SK-N-SH (cell line): ENCODE results near the gene DNTT. TPM values are rescaled to one million over a fixed set of nuclear protein-coding genes. Genes with fewer than 3 reads are reported as not detected.

Experiments
- CTCF ChIA-PET: fragments of 300-600, 350-600 bp; formaldehyde crosslinking; extraction: SDS; loops from one replicate; lab custom pipeline; 2021; lab: Yijun Ruan, JAX
- POLR2A ChIA-PET: fragments of 350-600 bp; sonication (Branson Sonifier 250); formaldehyde crosslinking; extraction: SDS; loops from one replicate; lab custom pipeline; 2020; ENCODE audit warnings: antibody characterized with exemption, inconsistent platforms; lab: Yijun Ruan, JAX
- DNase-seq: peaks from one replicate; pipeline ENCODE4 v3.0.0; 2012
- H2AFZ ChIP-seq: fragments of 200-600 bp; sonication (generic); 2 replicates; pipeline ENCODE4 v1.8.1; 2016; ENCODE audit warnings: antibody characterized with exemption, mild to moderate bottlenecking, low read depth
- H3F3A ChIP-seq: fragments of 200-600 bp; sonication (generic); replicated peaks from 2 replicates; pipeline ENCODE3; 2016; ENCODE audit warnings: antibody characterized with exemption, mild to moderate bottlenecking; ENCODE audit not compliant: insufficient read depth
- H3K27ac ChIP-seq, 2 experiments: fragments of 200-500 bp in 1 of 2; fragments of 200-600 bp in 1 of 2; sonication (Bioruptor generic) in 1 of 2; sonication (generic), shearing (Covaris generic) in 1 of 2; 2 replicates each; pipeline versions ENCODE4 v1.5.1 to v1.6.1; 2014 to 2016; ENCODE audit warnings: low read depth in 2 of 2, inconsistent platforms in 1 of 2, low read length in 1 of 2, mild to moderate bottlenecking in 1 of 2, mixed read lengths in 1 of 2
- H3K27me3 ChIP-seq: fragments of 200-600 bp; sonication (generic), shearing (Covaris generic); 2 replicates; pipeline ENCODE4 v1.6.1; 2016; ENCODE audit warnings: mixed run types; ENCODE audit not compliant: insufficient read depth
- H3K36me3 ChIP-seq, 2 experiments: fragments of 200-500 bp in 1 of 2; fragments of 200-600 bp in 1 of 2; sonication (Bioruptor generic) in 1 of 2; sonication (generic) in 1 of 2; replicated peaks in 1 of 2; 2 replicates each; pipeline versions ENCODE3 to v1.5.1; 2014 to 2016; ENCODE audit warnings: low read length in 1 of 2, mild to moderate bottlenecking in 1 of 2; ENCODE audit not compliant: insufficient read depth in 2 of 2, control insufficient read depth in 1 of 2
- H3K4me1 ChIP-seq, 2 experiments: fragments of 200-500 bp in 1 of 2; fragments of 200-600 bp in 1 of 2; sonication (Bioruptor generic) in 1 of 2; sonication (generic), shearing (Covaris generic) in 1 of 2; 2 replicates each; pipeline versions ENCODE4 v1.5.1 to v1.6.1; 2014 to 2016; ENCODE audit warnings: low read depth in 1 of 2, low read length in 1 of 2, mixed run types in 1 of 2; ENCODE audit not compliant: insufficient read depth in 2 of 2, control insufficient read depth in 1 of 2
- H3K4me2 ChIP-seq: fragments of 200-600 bp; sonication (generic), shearing (Covaris generic); 2 replicates; pipeline ENCODE4 v1.6.1; 2017; ENCODE audit warnings: mixed run types
- H3K4me3 ChIP-seq, 2 experiments: fragments of 200-500 bp in 1 of 2; fragments of 200-600 bp in 1 of 2; sonication (Bioruptor generic) in 1 of 2; sonication (generic), shearing (Covaris generic) in 1 of 2; 2 replicates each; pipeline versions ENCODE4 v1.5.1 to v1.8.1; 2014 to 2016; ENCODE audit warnings: low read depth in 2 of 2, inconsistent platforms in 1 of 2, low read length in 1 of 2, mild to moderate bottlenecking in 1 of 2, mixed read lengths in 1 of 2, moderate library complexity in 1 of 2
- H3K79me2 ChIP-seq: fragments of 200-600 bp; sonication (generic); 2 replicates; pipeline ENCODE4 v1.8.1; 2017; ENCODE audit warnings: mild to moderate bottlenecking; ENCODE audit not compliant: insufficient read depth
- H3K9ac ChIP-seq: fragments of 200-600 bp; sonication (generic); 2 replicates; pipeline ENCODE4 v1.6.1; 2017; ENCODE audit warnings: mixed run types
- H3K9me2 ChIP-seq: fragments of 200-600 bp; sonication (generic); 2 replicates; pipeline ENCODE4 v1.6.1; 2017; ENCODE audit warnings: mixed run types
- H3K9me3 ChIP-seq: fragments of 200-600 bp; sonication (generic); 2 replicates; pipeline ENCODE4 v1.6.1; 2017; ENCODE audit warnings: mixed run types, mild to moderate bottlenecking, moderate library complexity
- H4K20me1 ChIP-seq: fragments of 200-600 bp; sonication (generic); 2 replicates; pipeline ENCODE4 v1.6.1; 2017; ENCODE audit warnings: mild to moderate bottlenecking, mixed run types; ENCODE audit not compliant: insufficient read depth
- CHD2 ChIP-seq: fragments of 150-350 bp; IDR thresholded peaks from 2 replicates; pipeline ENCODE4 v1.6.1; 2018; ENCODE audit warnings: low read length; ENCODE audit not compliant: partially characterized antibody
- ELF1 ChIP-seq: IDR thresholded peaks from 2 replicates; pipeline ENCODE4 v1.4.0; 2012
- EP300 ChIP-seq, 2 experiments: IDR thresholded peaks; 2 replicates each; pipeline versions ENCODE4 v1.4.0 to v1.6.1; 2012; ENCODE audit warnings: borderline replicate concordance in 1 of 2, low read depth in 1 of 2, low read length in 1 of 2
- JUND ChIP-seq: IDR thresholded peaks from 2 replicates; pipeline ENCODE4 v1.4.0; 2012
- POLR2AphosphoS5 ChIP-seq: IDR thresholded peaks from 2 replicates; pipeline ENCODE4 v1.6.1; 2012; ENCODE audit warnings: low read depth, low read length
- RXRA ChIP-seq: IDR thresholded peaks from 2 replicates; pipeline ENCODE4 v1.4.0; 2012; ENCODE audit warnings: low read depth, mild to moderate bottlenecking, borderline replicate concordance
- YY1 ChIP-seq: IDR thresholded peaks from 2 replicates; pipeline ENCODE4 v1.4.0; 2012; ENCODE audit warnings: low read depth, mild to moderate bottlenecking
- WGBS: methylation state at CpG from one replicate; pipeline ENCODE4 v1.1.6; 2017; ENCODE audit warnings: low lambda C conversion rate; 5-methylcytosine and 5-hydroxymethylcytosine counted together
- polyA plus RNA-seq, 3 experiments: library from polyadenylated mRNA; depleted of rRNA; stranded (reverse); fragments of >200 nt; gene quantifications; 2 replicates each; pipeline ENCODE4 v1.2.3, GENCODE V29; 2012
- TF ChIP-seq, protein P1 (sequence below): IDR thresholded peaks from 2 replicates; pipeline ENCODE4 v1.4.0; 2012; ENCODE audit warnings: low read depth, borderline replicate concordance
- TF ChIP-seq, protein P2 (sequence below): IDR thresholded peaks from 2 replicates; pipeline ENCODE4 v1.4.0; 2012; ENCODE audit warnings: low read depth
- TF ChIP-seq, protein P3 (sequence below): fragments of 150-350 bp; IDR thresholded peaks from 2 replicates; pipeline ENCODE4 v1.6.1; 2016; ENCODE audit warnings: mild to moderate bottlenecking, low read depth, low read length
- TF ChIP-seq, protein P4 (sequence below): IDR thresholded peaks from 2 replicates; pipeline ENCODE4 v1.6.1; 2012; ENCODE audit warnings: mild to moderate bottlenecking, low read depth, low read length, moderate library complexity
- TF ChIP-seq, protein P5 (sequence below): fragments of 200-600 bp; sonication (generic); IDR thresholded peaks from 2 replicates; pipeline ENCODE4 v1.6.1; 2017; ENCODE audit warnings: antibody characterized with exemption, mild to moderate bottlenecking, moderate library complexity
- TF ChIP-seq, protein P6 (sequence below): IDR thresholded peaks from 2 replicates; pipeline ENCODE4 v1.4.0; 2012; ENCODE audit warnings: low read depth, borderline replicate concordance

Gene DNTT
- polyA plus RNA-seq, 1 of the 3 experiments (the other 2 are of a cell fraction): not detected

DNA sequence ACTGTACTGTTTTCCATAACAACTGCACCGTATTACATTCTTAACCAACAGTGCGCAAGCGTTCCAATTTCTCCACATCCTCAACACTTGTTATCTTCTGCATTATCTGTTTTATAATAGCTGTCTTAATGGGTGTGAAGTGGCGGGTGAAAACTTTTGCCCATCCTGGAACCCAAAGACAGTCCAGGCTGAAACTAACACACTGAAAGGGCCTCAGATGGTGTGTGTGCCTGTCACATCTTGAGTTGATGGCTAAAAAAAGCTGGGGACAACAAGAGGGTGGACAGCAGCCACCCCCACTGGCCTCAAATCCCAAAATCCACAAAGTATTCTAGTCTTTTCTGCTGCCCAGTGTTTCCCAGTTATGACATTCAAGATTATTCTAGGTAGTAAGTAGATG, 35.1 kb downstream of the DNTT start:
- H3K4me3 ChIP-seq: no peak overlapping the region
- TF ChIP-seq, protein P1, sequence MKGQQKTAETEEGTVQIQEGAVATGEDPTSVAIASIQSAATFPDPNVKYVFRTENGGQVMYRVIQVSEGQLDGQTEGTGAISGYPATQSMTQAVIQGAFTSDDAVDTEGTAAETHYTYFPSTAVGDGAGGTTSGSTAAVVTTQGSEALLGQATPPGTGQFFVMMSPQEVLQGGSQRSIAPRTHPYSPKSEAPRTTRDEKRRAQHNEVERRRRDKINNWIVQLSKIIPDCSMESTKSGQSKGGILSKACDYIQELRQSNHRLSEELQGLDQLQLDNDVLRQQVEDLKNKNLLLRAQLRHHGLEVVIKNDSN: no peak
- TF ChIP-seq, protein P2, sequence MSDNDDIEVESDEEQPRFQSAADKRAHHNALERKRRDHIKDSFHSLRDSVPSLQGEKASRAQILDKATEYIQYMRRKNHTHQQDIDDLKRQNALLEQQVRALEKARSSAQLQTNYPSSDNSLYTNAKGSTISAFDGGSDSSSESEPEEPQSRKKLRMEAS: no peak
- TF ChIP-seq, protein P3, sequence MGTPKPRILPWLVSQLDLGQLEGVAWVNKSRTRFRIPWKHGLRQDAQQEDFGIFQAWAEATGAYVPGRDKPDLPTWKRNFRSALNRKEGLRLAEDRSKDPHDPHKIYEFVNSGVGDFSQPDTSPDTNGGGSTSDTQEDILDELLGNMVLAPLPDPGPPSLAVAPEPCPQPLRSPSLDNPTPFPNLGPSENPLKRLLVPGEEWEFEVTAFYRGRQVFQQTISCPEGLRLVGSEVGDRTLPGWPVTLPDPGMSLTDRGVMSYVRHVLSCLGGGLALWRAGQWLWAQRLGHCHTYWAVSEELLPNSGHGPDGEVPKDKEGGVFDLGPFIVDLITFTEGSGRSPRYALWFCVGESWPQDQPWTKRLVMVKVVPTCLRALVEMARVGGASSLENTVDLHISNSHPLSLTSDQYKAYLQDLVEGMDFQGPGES: no peak
- TF ChIP-seq CHD2: no peak
- no peak for TF ChIP-seq RXRA
- TF ChIP-seq, protein P4, sequence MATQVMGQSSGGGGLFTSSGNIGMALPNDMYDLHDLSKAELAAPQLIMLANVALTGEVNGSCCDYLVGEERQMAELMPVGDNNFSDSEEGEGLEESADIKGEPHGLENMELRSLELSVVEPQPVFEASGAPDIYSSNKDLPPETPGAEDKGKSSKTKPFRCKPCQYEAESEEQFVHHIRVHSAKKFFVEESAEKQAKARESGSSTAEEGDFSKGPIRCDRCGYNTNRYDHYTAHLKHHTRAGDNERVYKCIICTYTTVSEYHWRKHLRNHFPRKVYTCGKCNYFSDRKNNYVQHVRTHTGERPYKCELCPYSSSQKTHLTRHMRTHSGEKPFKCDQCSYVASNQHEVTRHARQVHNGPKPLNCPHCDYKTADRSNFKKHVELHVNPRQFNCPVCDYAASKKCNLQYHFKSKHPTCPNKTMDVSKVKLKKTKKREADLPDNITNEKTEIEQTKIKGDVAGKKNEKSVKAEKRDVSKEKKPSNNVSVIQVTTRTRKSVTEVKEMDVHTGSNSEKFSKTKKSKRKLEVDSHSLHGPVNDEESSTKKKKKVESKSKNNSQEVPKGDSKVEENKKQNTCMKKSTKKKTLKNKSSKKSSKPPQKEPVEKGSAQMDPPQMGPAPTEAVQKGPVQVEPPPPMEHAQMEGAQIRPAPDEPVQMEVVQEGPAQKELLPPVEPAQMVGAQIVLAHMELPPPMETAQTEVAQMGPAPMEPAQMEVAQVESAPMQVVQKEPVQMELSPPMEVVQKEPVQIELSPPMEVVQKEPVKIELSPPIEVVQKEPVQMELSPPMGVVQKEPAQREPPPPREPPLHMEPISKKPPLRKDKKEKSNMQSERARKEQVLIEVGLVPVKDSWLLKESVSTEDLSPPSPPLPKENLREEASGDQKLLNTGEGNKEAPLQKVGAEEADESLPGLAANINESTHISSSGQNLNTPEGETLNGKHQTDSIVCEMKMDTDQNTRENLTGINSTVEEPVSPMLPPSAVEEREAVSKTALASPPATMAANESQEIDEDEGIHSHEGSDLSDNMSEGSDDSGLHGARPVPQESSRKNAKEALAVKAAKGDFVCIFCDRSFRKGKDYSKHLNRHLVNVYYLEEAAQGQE: no peak
- TF ChIP-seq, all 33 proteins: peak for 0
- no peaks in the 10 kb centered on the region for H3K79me2 ChIP-seq
- H3K4me2 ChIP-seq: no peak overlapping the region
- no peak overlapping the region for H3K27ac ChIP-seq
- no peaks in the 10 kb centered on the region for H4K20me1 ChIP-seq
- POLR2A ChIA-PET: no interaction called here
- H2AFZ ChIP-seq: no peak overlapping the region
- no peaks in the 10 kb centered on the region for H3K9me3 ChIP-seq
- DNase-seq: no peak
- H3K36me3 ChIP-seq: no peaks in the 10 kb centered on the region
- no peaks in the 10 kb centered on the region for H3K4me1 ChIP-seq
- no peak overlapping the region for H3K9ac ChIP-seq
- no peaks in the 10 kb centered on the region for H3F3A ChIP-seq
- CTCF ChIA-PET: interaction anchor here (0.7 to 2.4 kb wide), 13 partner anchors 8 to 335 kb away, joined by 3 to 12 read pairs (median 5); no protein-coding TSS in a partner anchor
- H3K9me2 ChIP-seq: no peaks in the 10 kb centered on the region
- H3K27me3 ChIP-seq: no peaks in the 10 kb centered on the region; the same call in 1 of the 2 replicates
- 74% methylated on average over 4 of the region's 4 CpGs for WGBS

DNA sequence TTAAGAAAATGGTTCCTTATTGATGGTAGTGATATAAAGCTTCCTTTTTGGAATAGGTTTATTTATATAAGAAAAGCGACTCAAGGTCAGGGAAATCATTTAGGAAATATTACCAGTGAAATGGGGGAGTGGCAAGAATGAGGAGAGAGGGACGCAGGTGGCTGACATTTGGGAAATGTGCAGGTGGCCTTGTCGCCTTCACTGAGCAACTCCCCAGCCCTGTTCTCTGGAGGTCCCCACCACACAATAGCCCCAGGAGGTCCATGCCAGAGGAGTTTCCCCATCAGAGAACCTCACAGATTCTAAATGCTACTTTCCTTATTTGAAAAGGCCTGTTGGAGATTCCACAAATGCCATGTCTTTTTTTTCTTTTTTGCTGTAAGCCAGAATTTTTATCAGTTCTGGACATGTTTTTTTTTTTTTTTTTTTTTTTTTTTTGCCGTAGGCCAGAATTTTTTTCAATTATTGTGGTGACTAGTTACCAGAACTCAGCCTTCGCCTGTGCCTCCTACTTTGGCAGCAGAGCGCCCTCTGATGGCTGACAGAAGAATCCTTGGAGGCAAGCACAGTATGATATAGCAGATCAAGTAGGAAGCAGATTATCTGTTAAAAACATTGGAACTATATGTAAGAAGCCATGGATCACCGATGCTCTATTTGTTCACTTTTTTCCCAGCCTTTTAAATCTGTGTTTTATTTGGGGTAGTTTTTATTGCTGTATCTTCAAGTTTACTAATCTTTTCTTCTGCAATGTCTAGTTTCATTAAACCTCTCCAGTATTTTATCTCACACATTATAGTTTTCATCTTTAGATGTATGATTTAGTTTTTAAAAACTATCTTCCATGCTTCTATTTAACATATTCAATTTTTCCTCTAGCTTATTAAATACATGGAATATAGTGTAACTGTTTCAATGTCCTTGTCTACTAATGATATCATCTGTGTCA, 36.0 kb downstream of the DNTT start:
- 20% methylated on average over 7 of the region's 7 CpGs for WGBS
- CTCF ChIA-PET: interaction anchor here (0.6 to 2.5 kb wide), 27 partner anchors 8 to 390 kb away, joined by 3 to 12 read pairs (median 4); no protein-coding TSS in a partner anchor
- TF ChIP-seq ELF1: no peak
- no peak for TF ChIP-seq POLR2AphosphoS5
- TF ChIP-seq, protein P5, sequence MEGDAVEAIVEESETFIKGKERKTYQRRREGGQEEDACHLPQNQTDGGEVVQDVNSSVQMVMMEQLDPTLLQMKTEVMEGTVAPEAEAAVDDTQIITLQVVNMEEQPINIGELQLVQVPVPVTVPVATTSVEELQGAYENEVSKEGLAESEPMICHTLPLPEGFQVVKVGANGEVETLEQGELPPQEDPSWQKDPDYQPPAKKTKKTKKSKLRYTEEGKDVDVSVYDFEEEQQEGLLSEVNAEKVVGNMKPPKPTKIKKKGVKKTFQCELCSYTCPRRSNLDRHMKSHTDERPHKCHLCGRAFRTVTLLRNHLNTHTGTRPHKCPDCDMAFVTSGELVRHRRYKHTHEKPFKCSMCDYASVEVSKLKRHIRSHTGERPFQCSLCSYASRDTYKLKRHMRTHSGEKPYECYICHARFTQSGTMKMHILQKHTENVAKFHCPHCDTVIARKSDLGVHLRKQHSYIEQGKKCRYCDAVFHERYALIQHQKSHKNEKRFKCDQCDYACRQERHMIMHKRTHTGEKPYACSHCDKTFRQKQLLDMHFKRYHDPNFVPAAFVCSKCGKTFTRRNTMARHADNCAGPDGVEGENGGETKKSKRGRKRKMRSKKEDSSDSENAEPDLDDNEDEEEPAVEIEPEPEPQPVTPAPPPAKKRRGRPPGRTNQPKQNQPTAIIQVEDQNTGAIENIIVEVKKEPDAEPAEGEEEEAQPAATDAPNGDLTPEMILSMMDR: peak; percentile 75
- no peak for TF ChIP-seq YY1
- TF ChIP-seq EP300 (IDR thresholded peaks at IDR 0.05; ENCODE audit: borderline replicate concordance in 1 of 2, low read depth in 1 of 2, low read length in 1 of 2): no peak
- TF ChIP-seq, protein P6, sequence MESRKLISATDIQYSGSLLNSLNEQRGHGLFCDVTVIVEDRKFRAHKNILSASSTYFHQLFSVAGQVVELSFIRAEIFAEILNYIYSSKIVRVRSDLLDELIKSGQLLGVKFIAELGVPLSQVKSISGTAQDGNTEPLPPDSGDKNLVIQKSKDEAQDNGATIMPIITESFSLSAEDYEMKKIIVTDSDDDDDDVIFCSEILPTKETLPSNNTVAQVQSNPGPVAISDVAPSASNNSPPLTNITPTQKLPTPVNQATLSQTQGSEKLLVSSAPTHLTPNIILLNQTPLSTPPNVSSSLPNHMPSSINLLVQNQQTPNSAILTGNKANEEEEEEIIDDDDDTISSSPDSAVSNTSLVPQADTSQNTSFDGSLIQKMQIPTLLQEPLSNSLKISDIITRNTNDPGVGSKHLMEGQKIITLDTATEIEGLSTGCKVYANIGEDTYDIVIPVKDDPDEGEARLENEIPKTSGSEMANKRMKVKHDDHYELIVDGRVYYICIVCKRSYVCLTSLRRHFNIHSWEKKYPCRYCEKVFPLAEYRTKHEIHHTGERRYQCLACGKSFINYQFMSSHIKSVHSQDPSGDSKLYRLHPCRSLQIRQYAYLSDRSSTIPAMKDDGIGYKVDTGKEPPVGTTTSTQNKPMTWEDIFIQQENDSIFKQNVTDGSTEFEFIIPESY: no peak
- no peak for TF ChIP-seq JUND

More for the DNA sequence above, 36.0 kb downstream of the DNTT start:
- Histone ChIP-seq H3K4me3 (peak overlapping the region in 1 of 2 experiments; percentile 20; a peak in 1 of 4 replicates), H3K4me1 (no peaks in the 10 kb centered on the region), H4K20me1 (no peaks in the 10 kb centered on the region), H3K79me2 (no peaks in the 10 kb centered on the region), H3K27me3 (no peaks in the 10 kb centered on the region; the same call in 1 of the 2 replicates), H2AFZ (no peak overlapping the region), H3K9me3 (no peaks in the 10 kb centered on the region), H3F3A (no peaks in the 10 kb centered on the region), H3K4me2 (no peak overlapping the region), H3K9ac (no peak overlapping the region), H3K9me2 (no peaks in the 10 kb centered on the region), H3K27ac (no peak overlapping the region), H3K36me3 (no peaks in the 10 kb centered on the region)
- DNase-seq: peak; percentile 45
- POLR2A ChIA-PET: no interaction called here
